SK-N-SH (cell line): ENCODE measurements around the gene CAMSAP1. TPM values are rescaled to one million over a fixed set of nuclear protein-coding genes. Genes with fewer than 3 reads are reported as not detected.

Experiments used
- CTCF ChIA-PET: fragments of 300-600, 350-600 bp; formaldehyde crosslinking; extraction: SDS; loops from one replicate; lab custom pipeline; 2021; lab: Yijun Ruan, JAX
- POLR2A ChIA-PET: fragments of 350-600 bp; sonication (Branson Sonifier 250); formaldehyde crosslinking; extraction: SDS; loops from one replicate; lab custom pipeline; 2020; ENCODE audit warnings: antibody characterized with exemption, inconsistent platforms; lab: Yijun Ruan, JAX
- DNase-seq: peaks from one replicate; pipeline ENCODE4 v3.0.0; 2012
- H2AFZ ChIP-seq: fragments of 200-600 bp; sonication (generic); 2 replicates; pipeline ENCODE4 v1.8.1; 2016; ENCODE audit warnings: antibody characterized with exemption, mild to moderate bottlenecking, low read depth
- H3F3A ChIP-seq: fragments of 200-600 bp; sonication (generic); replicated peaks from 2 replicates; pipeline ENCODE3; 2016; ENCODE audit warnings: antibody characterized with exemption, mild to moderate bottlenecking; ENCODE audit not compliant: insufficient read depth
- H3K27ac ChIP-seq, 2 experiments: fragments of 200-500 bp in 1 of 2; fragments of 200-600 bp in 1 of 2; sonication (Bioruptor generic) in 1 of 2; sonication (generic), shearing (Covaris generic) in 1 of 2; 2 replicates each; pipeline versions ENCODE4 v1.5.1 to v1.6.1; 2014 to 2016; ENCODE audit warnings: low read depth in 2 of 2, inconsistent platforms in 1 of 2, low read length in 1 of 2, mild to moderate bottlenecking in 1 of 2, mixed read lengths in 1 of 2
- H3K27me3 ChIP-seq: fragments of 200-600 bp; sonication (generic), shearing (Covaris generic); 2 replicates; pipeline ENCODE4 v1.6.1; 2016; ENCODE audit warnings: mixed run types; ENCODE audit not compliant: insufficient read depth
- H3K36me3 ChIP-seq, 2 experiments: fragments of 200-500 bp in 1 of 2; fragments of 200-600 bp in 1 of 2; sonication (Bioruptor generic) in 1 of 2; sonication (generic) in 1 of 2; replicated peaks in 1 of 2; 2 replicates each; pipeline versions ENCODE3 to v1.5.1; 2014 to 2016; ENCODE audit warnings: low read length in 1 of 2, mild to moderate bottlenecking in 1 of 2; ENCODE audit not compliant: insufficient read depth in 2 of 2, control insufficient read depth in 1 of 2
- H3K4me1 ChIP-seq, 2 experiments: fragments of 200-500 bp in 1 of 2; fragments of 200-600 bp in 1 of 2; sonication (Bioruptor generic) in 1 of 2; sonication (generic), shearing (Covaris generic) in 1 of 2; 2 replicates each; pipeline versions ENCODE4 v1.5.1 to v1.6.1; 2014 to 2016; ENCODE audit warnings: low read depth in 1 of 2, low read length in 1 of 2, mixed run types in 1 of 2; ENCODE audit not compliant: insufficient read depth in 2 of 2, control insufficient read depth in 1 of 2
- H3K4me2 ChIP-seq: fragments of 200-600 bp; sonication (generic), shearing (Covaris generic); 2 replicates; pipeline ENCODE4 v1.6.1; 2017; ENCODE audit warnings: mixed run types
- H3K4me3 ChIP-seq, 2 experiments: fragments of 200-500 bp in 1 of 2; fragments of 200-600 bp in 1 of 2; sonication (Bioruptor generic) in 1 of 2; sonication (generic), shearing (Covaris generic) in 1 of 2; 2 replicates each; pipeline versions ENCODE4 v1.5.1 to v1.8.1; 2014 to 2016; ENCODE audit warnings: low read depth in 2 of 2, inconsistent platforms in 1 of 2, low read length in 1 of 2, mild to moderate bottlenecking in 1 of 2, mixed read lengths in 1 of 2, moderate library complexity in 1 of 2
- H3K79me2 ChIP-seq: fragments of 200-600 bp; sonication (generic); 2 replicates; pipeline ENCODE4 v1.8.1; 2017; ENCODE audit warnings: mild to moderate bottlenecking; ENCODE audit not compliant: insufficient read depth
- H3K9ac ChIP-seq: fragments of 200-600 bp; sonication (generic); 2 replicates; pipeline ENCODE4 v1.6.1; 2017; ENCODE audit warnings: mixed run types
- H3K9me2 ChIP-seq: fragments of 200-600 bp; sonication (generic); 2 replicates; pipeline ENCODE4 v1.6.1; 2017; ENCODE audit warnings: mixed run types
- H3K9me3 ChIP-seq: fragments of 200-600 bp; sonication (generic); 2 replicates; pipeline ENCODE4 v1.6.1; 2017; ENCODE audit warnings: mixed run types, mild to moderate bottlenecking, moderate library complexity
- H4K20me1 ChIP-seq: fragments of 200-600 bp; sonication (generic); 2 replicates; pipeline ENCODE4 v1.6.1; 2017; ENCODE audit warnings: mild to moderate bottlenecking, mixed run types; ENCODE audit not compliant: insufficient read depth
- REST ChIP-seq: IDR thresholded peaks from 2 replicates; pipeline ENCODE4 v1.6.1; 2012; ENCODE audit warnings: mild to moderate bottlenecking, low read depth, low read length, moderate library complexity
- USF2 ChIP-seq: fragments of 150-350 bp; IDR thresholded peaks from 2 replicates; pipeline ENCODE4 v1.6.1; 2017; ENCODE audit warnings: antibody characterized with exemption, low read length, low read depth, borderline replicate concordance
- WGBS: methylation state at CpG from one replicate; pipeline ENCODE4 v1.1.6; 2017; ENCODE audit warnings: low lambda C conversion rate; 5-methylcytosine and 5-hydroxymethylcytosine counted together
- polyA plus RNA-seq, 3 experiments: library from polyadenylated mRNA; depleted of rRNA; stranded (reverse); fragments of >200 nt; gene quantifications; 2 replicates each; pipeline ENCODE4 v1.2.3, GENCODE V29; 2012
- TF ChIP-seq, protein P1 (sequence below): fragments of 200-600 bp; sonication (generic); IDR thresholded peaks from 2 replicates; pipeline ENCODE4 v1.6.1; 2017; ENCODE audit warnings: antibody characterized with exemption, mild to moderate bottlenecking, moderate library complexity

CAMSAP1 gene
- polyA plus RNA-seq, 1 of the 3 experiments (the other 2 are of a cell fraction) = 8.9 TPM

GRCh38 chr9:135805422-135806022, 101.8 kb downstream of the CAMSAP1 start:
- H3K9me2 ChIP-seq = no peaks in the 10 kb centered on the region
- TF ChIP-seq REST = no peak
- ChIA-PET POLR2A (no interaction called here), CTCF (interaction anchor here (1.5 kb wide), 1 partner anchor 8 kb away, joined by 6 read pairs; no protein-coding TSS in a partner anchor)
- WGBS = 95% methylated on average over 18 of the region's 22 CpGs
- H3K9me3 ChIP-seq = no peaks in the 10 kb centered on the region
- no peak overlapping the region for H3K27ac ChIP-seq
- no peak overlapping the region for H3K4me2 ChIP-seq
- no peak overlapping the region for H3K4me3 ChIP-seq
- H3K4me1 ChIP-seq = no peaks in the 10 kb centered on the region
- H3K79me2 ChIP-seq = no peaks in the 10 kb centered on the region
- H3K36me3 ChIP-seq = peaks cover 13 to 24% of the 10 kb centered on the region in 2 experiments
- H3F3A ChIP-seq = peaks cover 4% of the 10 kb centered on the region
- H4K20me1 ChIP-seq = no peaks in the 10 kb centered on the region
- H3K9ac ChIP-seq = no peak overlapping the region
- H3K27me3 ChIP-seq = no peaks in the 10 kb centered on the region; the same call in 1 of the 2 replicates
- no peak overlapping the region for H2AFZ ChIP-seq
- DNase-seq = no peak

GRCh38 chr9:135804581-135805421, 102.5 kb downstream of the CAMSAP1 start:
- Histone ChIP-seq H3K4me1 (no peaks in the 10 kb centered on the region), H3K4me2 (no peak overlapping the region), H2AFZ (no peak overlapping the region), H3K27me3 (no peaks in the 10 kb centered on the region; the same call in 1 of the 2 replicates), H3K4me3 (no peak overlapping the region), H3K79me2 (no peaks in the 10 kb centered on the region), H3F3A (peaks cover 4% of the 10 kb centered on the region), H3K9me3 (no peaks in the 10 kb centered on the region), H3K36me3 (peaks cover 6 to 17% of the 10 kb centered on the region in 2 experiments), H3K9ac (no peak overlapping the region), H3K9me2 (no peaks in the 10 kb centered on the region), H4K20me1 (no peaks in the 10 kb centered on the region), H3K27ac (no peak overlapping the region)
- ChIA-PET POLR2A (no interaction called here), CTCF (interaction anchor here (1.5 kb wide), 1 partner anchor 8 kb away, joined by 6 read pairs; no protein-coding TSS in a partner anchor)
- 83% methylated on average over 17 of the region's 24 CpGs for WGBS
- TF ChIP-seq USF2 = no peak
- TF ChIP-seq, protein P1, sequence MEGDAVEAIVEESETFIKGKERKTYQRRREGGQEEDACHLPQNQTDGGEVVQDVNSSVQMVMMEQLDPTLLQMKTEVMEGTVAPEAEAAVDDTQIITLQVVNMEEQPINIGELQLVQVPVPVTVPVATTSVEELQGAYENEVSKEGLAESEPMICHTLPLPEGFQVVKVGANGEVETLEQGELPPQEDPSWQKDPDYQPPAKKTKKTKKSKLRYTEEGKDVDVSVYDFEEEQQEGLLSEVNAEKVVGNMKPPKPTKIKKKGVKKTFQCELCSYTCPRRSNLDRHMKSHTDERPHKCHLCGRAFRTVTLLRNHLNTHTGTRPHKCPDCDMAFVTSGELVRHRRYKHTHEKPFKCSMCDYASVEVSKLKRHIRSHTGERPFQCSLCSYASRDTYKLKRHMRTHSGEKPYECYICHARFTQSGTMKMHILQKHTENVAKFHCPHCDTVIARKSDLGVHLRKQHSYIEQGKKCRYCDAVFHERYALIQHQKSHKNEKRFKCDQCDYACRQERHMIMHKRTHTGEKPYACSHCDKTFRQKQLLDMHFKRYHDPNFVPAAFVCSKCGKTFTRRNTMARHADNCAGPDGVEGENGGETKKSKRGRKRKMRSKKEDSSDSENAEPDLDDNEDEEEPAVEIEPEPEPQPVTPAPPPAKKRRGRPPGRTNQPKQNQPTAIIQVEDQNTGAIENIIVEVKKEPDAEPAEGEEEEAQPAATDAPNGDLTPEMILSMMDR = 0 out of 2 replicates have a peak, but pooled peaks have one; percentile 9
- DNase-seq = peak; percentile 44
